ENCODE results near the gene SLC41A3. TPM values are rescaled to one million over a fixed set of nuclear protein-coding genes. Genes with fewer than 3 reads are reported as not detected.
A peak's percentile ranks its signal among the peaks of the same experiment; 100 is the strongest.

Gene SLC41A3
- polyA plus RNA-seq = 10 to 100 TPM; 24.1 to 28.0 (median 25.4) TPM

GRCh38 chr3:126083913-126084767, at the start of gene SLC41A3:
Gene SLC41A3 (minus strand): TSS chr3:126084124. CDS start chr3:126068219, 15,905 bp downstream.
- peaks cover 0 to 3% (median 2%) of the 10 kb centered on the region in 3 donors for H3K27me3 Mint-ChIP-seq (ENCODE audit: low read depth in 3 of 3)
- peak; percentile 80 to 85 (median 85) for DNase-seq
- H3K4me3 Mint-ChIP-seq = peak within 1 kb of the TSS; percentile 89 to 95 (median 91)
- H3K27ac Mint-ChIP-seq = peak within 1 kb of the TSS; percentile 79 to 94 (median 86)
- H3K9me3 Mint-ChIP-seq = no peaks in the 10 kb centered on the region
- peaks cover 0 to 4% (median 0%) of the 10 kb centered on the region in 3 donors for H3K36me3 Mint-ChIP-seq
- peaks cover 16 to 29% of the 10 kb centered on the region in 2 donors for H3K4me1 Mint-ChIP-seq

- H3K4me1 Mint-ChIP-seq = no peaks in the 10 kb centered on the region
- no peak overlapping the region for H3K27ac Mint-ChIP-seq
- H3K4me3 Mint-ChIP-seq = no peak overlapping the region
- no peaks in the 10 kb centered on the region for H3K9me3 Mint-ChIP-seq
- H3K36me3 Mint-ChIP-seq = no peaks in the 10 kb centered on the region
- peaks cover 0 to 4% (median 0%) of the 10 kb centered on the region in 3 donors for H3K27me3 Mint-ChIP-seq (ENCODE audit: low read depth in 3 of 3)
- DNase-seq = no peak
Observed at GRCh38 chr3:126133606-126134005, 49.7 kb upstream of the SLC41A3 start.

DNA sequence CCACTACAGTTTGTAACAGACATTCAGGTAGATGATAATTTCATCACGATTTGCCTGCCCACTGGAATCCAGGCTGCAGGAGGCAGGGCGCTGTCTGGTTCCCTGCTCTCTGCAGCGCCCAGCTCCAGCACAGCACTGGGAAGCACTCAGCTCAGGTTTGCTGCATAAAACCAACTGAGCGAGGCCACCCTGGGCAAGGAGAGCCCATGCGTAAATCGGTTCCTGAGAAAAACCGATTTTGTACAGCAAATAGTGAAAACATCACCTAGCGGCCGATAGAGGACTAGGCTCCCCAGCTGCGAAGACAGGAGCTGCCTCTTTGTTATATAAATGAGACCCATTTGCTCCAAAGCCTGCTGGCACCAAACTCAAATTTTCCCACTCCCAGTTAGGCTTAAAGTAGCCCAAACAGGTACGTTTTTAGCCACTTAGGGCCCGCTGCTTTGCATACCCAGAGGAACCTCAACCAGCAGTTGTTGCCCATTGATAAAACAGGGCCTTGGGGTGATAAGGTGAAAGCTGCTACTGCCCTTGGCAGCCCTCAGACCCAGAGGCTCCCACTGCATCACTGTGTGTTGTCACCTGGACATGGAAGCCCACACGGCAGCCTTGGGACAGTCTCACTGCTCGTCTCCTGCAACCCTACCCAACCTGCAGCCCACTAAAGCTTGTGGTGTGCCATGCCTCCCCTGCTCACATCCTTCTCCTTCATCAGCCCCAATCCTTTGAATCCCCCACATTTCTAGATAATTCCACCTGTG, 49.0 kb upstream of the SLC41A3 start:
- Mint-ChIP-seq H3K27me3 (ENCODE audit: low read depth in 3 of 3) (peaks cover 0 to 4% (median 0%) of the 10 kb centered on the region in 3 donors), H3K27ac (no peak overlapping the region), H3K4me1 (no peaks in the 10 kb centered on the region), H3K9me3 (no peaks in the 10 kb centered on the region), H3K4me3 (no peak overlapping the region), H3K36me3 (no peaks in the 10 kb centered on the region)
- no peak for DNase-seq

DNA sequence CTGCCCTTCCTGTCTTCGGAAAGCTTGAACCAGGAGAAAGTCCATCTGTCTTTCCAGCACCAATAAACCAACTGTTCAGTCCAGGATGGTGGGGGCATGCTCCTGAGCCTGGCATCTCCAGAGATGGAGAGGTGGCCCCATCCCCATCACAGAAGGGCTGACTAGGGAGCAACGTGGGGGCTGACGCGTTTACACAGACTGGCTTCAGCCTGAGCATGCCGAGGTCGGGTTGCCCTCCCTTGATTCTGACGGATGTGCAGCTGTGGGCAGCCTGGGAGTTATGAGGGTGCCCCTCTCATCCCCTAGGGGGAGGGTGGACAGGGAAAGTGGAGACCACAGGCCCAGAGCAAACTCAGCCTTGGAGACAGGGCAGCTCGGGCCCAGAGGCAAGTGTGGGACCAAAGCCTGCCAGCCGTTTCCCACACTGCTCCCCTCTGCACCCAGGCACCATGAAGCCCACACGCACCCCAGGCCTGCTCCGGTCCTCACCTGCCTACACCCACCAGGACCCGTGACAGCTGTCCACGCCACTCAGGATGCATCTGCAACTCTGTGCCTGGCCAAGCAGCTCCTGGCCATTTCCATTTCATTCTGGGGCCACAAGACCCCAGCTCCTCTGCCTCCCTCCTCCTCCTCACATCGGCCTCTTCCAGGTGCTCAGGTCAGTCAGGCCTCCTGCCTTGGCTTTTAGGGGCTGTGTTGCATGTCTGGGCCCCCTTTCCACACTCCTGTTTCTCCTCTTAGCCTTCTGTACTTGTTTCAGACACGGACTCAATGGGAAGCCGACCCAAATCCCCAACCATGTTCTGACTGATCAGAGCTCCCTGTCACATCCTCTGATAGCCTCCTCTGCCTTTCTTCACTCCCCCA, 48.2 kb upstream of the SLC41A3 start:
- Mint-ChIP-seq H3K9me3 (no peaks in the 10 kb centered on the region), H3K27ac (no peak overlapping the region), H3K36me3 (no peaks in the 10 kb centered on the region), H3K4me3 (no peak overlapping the region), H3K4me1 (no peaks in the 10 kb centered on the region), H3K27me3 (ENCODE audit: low read depth in 3 of 3) (peaks cover 0 to 3% (median 0%) of the 10 kb centered on the region in 3 donors)
- no peak for DNase-seq

- no peaks in the 10 kb centered on the region for H3K36me3 Mint-ChIP-seq
- DNase-seq = no peak
- no peaks in the 10 kb centered on the region for H3K4me1 Mint-ChIP-seq
- H3K27ac Mint-ChIP-seq = no peak overlapping the region
- peaks cover 0 to 3% (median 0%) of the 10 kb centered on the region in 3 donors for H3K27me3 Mint-ChIP-seq (ENCODE audit: low read depth in 3 of 3)
- H3K4me3 Mint-ChIP-seq = no peak overlapping the region
- no peaks in the 10 kb centered on the region for H3K9me3 Mint-ChIP-seq
Observed at GRCh38 chr3:126130981-126131745, 47.2 kb upstream of the SLC41A3 start.

DNA sequence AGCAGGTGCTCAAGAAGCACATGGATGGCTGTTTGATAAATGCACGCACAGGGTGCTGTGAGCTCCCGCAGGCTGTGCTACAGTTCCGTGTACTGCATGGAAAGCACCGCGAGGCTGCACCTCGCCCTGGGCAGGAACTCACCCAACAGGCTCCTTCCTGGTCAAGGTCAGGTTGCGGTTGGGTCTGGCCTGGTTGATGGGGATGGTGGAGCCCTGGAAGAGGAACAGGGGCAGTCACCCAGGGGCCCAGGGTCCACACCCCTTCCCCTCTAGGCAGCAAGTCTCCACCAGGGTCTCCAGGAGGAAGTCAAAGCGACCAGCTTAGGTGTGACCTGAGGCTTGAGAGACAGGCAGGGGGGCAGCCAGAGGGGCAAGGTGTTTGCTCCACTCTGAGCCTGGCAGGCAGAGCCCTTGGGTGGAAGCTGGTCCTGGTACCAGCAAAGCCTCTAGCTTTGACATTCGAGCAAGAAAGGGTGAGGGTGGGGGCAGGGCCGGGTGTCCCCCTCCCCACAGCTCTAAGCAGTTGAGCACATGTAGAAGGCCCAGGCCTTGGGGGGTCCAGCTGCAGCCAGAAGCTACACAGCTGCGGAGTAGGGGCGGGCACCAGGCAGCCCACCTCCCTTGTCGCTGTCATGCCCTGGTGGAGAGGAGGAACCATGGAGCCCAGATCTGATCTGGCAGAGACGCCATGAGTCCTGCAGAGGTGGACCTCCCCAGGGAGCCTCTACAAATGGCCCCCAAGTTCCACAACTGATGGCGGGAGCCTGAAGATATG, 46.3 kb upstream of the SLC41A3 start:
- Mint-ChIP-seq H3K36me3 (no peaks in the 10 kb centered on the region), H3K27me3 (ENCODE audit: low read depth in 3 of 3) (peaks cover 0 to 3% (median 0%) of the 10 kb centered on the region in 3 donors), H3K4me1 (no peaks in the 10 kb centered on the region), H3K9me3 (no peaks in the 10 kb centered on the region), H3K27ac (no peak overlapping the region), H3K4me3 (no peak overlapping the region)
- no peak for DNase-seq

- Mint-ChIP-seq H3K4me3 (no peak overlapping the region), H3K27ac (no peak overlapping the region), H3K36me3 (no peaks in the 10 kb centered on the region), H3K27me3 (ENCODE audit: low read depth in 3 of 3) (peaks cover 0 to 3% (median 0%) of the 10 kb centered on the region in 3 donors), H3K4me1 (no peaks in the 10 kb centered on the region), H3K9me3 (no peaks in the 10 kb centered on the region)
- DNase-seq = no peak
Observed at GRCh38 chr3:126129398-126129891, 45.5 kb upstream of the SLC41A3 start.

GRCh38 chr3:126128504-126129397, 44.8 kb upstream of the SLC41A3 start:
- no peak for DNase-seq
- Mint-ChIP-seq H3K27me3 (ENCODE audit: low read depth in 3 of 3) (peaks cover 0 to 4% (median 0%) of the 10 kb centered on the region in 3 donors), H3K4me3 (no peak overlapping the region), H3K27ac (no peak overlapping the region), H3K4me1 (no peaks in the 10 kb centered on the region), H3K9me3 (no peaks in the 10 kb centered on the region), H3K36me3 (no peaks in the 10 kb centered on the region)

DNA sequence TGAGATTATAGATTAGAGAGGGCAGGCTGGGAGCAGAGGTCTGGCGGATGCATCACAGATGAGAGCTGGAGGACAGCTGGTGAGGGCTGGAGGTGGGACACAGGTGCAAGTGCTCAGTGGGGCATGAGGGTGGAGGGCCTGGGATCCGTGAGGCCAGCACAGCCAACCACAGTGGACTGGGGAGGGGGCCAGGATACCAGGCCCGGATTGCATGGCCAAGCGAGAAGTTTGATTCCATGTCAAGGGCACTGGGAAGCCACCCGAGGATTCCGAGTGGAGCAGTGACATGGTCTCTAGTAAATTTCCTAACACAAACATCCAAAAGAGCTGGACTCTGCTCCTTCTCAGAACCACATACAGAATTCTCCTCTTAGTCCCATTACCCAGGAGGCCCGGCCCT, 44.0 kb upstream of the SLC41A3 start:
- peaks cover 0 to 4% (median 0%) of the 10 kb centered on the region in 3 donors for H3K27me3 Mint-ChIP-seq (ENCODE audit: low read depth in 3 of 3)
- H3K4me1 Mint-ChIP-seq = no peaks in the 10 kb centered on the region
- no peak overlapping the region for H3K27ac Mint-ChIP-seq
- H3K9me3 Mint-ChIP-seq = no peaks in the 10 kb centered on the region
- no peak for DNase-seq
- no peak overlapping the region for H3K4me3 Mint-ChIP-seq
- H3K36me3 Mint-ChIP-seq = no peaks in the 10 kb centered on the region

DNA sequence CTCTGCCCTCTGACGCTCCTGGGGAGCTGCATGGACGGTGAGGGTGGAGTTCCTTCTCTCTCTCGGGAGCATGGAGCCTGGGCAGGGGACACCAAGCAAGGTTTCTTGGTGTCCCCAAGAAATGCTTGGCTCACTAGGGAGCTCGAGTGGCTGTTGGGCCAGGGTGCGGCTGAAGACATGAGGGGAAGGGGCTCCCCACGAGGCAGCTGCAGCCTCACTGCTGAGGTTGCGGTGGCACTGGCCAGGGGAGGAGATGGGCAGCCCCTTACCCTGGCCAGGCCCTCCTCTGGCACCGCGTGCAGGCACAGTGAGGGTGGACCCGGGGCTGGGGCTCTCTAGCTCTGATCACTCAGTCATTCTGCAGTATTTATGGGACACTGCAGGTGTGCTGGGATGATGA, 43.5 kb upstream of the SLC41A3 start:
- Mint-ChIP-seq H3K4me1 (no peaks in the 10 kb centered on the region), H3K27ac (no peak overlapping the region), H3K9me3 (no peaks in the 10 kb centered on the region), H3K4me3 (no peak overlapping the region), H3K36me3 (no peaks in the 10 kb centered on the region), H3K27me3 (ENCODE audit: low read depth in 3 of 3) (peaks cover 0 to 6% (median 0%) of the 10 kb centered on the region in 3 donors)
- DNase-seq = no peak

GRCh38 chr3:126126811-126127431, 43.0 kb upstream of the SLC41A3 start:
- Mint-ChIP-seq H3K27me3 (ENCODE audit: low read depth in 3 of 3) (peaks cover 0 to 6% (median 0%) of the 10 kb centered on the region in 3 donors), H3K9me3 (no peaks in the 10 kb centered on the region), H3K4me1 (no peaks in the 10 kb centered on the region), H3K27ac (no peak overlapping the region), H3K36me3 (no peaks in the 10 kb centered on the region), H3K4me3 (no peak overlapping the region)
- DNase-seq = no peak
